HUES6 (cell line): ENCODE measurements around the gene ABTB2.

ENCODE experiments used
- H3K27ac ChIP-seq: 2 replicates; pipeline ENCODE4 v1.7.0; 2013; ENCODE audit warnings: low read depth, mild to moderate bottlenecking, low read length, inconsistent platforms
- H3K27me3 ChIP-seq: 2 replicates; pipeline ENCODE4 v1.6.1; 2013; ENCODE audit warnings: low read length; ENCODE audit not compliant: control insufficient read depth, insufficient read depth
- H3K36me3 ChIP-seq: 2 replicates; pipeline ENCODE4 v1.6.1; 2013; ENCODE audit warnings: low read length; ENCODE audit not compliant: control insufficient read depth, insufficient read depth
- H3K4me1 ChIP-seq: 2 replicates; pipeline ENCODE4 v1.6.1; 2013; ENCODE audit warnings: low read length; ENCODE audit not compliant: control insufficient read depth, insufficient read depth
- H3K4me3 ChIP-seq: 2 replicates; pipeline ENCODE4 v1.5.1; 2013; ENCODE audit warnings: low read depth, low read length
- H3K9ac ChIP-seq: one replicate; pipeline ENCODE4 v1.6.1; 2013; ENCODE audit warnings: mild to moderate bottlenecking, low read length
- H3K9me3 ChIP-seq: 2 replicates; pipeline ENCODE4 v1.6.1; 2013; ENCODE audit warnings: low read depth, low read length; ENCODE audit not compliant: control insufficient read depth, insufficient read depth

Gene ABTB2

GRCh38 chr11:34284811-34285481 lies 72.9 kb downstream of the ABTB2 start:
- no peak overlapping the region for H3K4me3 ChIP-seq
- no peak overlapping the region for H3K27ac ChIP-seq

GRCh38 chr11:34284156-34284555 lies 73.7 kb downstream of the ABTB2 start:
- Histone ChIP-seq H3K9ac (no peak overlapping the region), H3K4me3 (no peak overlapping the region), H3K27me3 (no peaks in the 10 kb centered on the region), H3K9me3 (no peaks in the 10 kb centered on the region), H3K27ac (no peak overlapping the region), H3K4me1 (peaks cover 8% of the 10 kb centered on the region; the same call in 1 of the 2 replicates), H3K36me3 (no peaks in the 10 kb centered on the region)

More at GRCh38 chr11:34284811-34285481, 72.9 kb downstream of the ABTB2 start:
- H3K36me3 ChIP-seq: no peaks in the 10 kb centered on the region
- peaks cover 8% of the 10 kb centered on the region; the same call in 1 of the 2 replicates for H3K4me1 ChIP-seq
- no peak overlapping the region for H3K9ac ChIP-seq
- no peaks in the 10 kb centered on the region for H3K27me3 ChIP-seq
- no peaks in the 10 kb centered on the region for H3K9me3 ChIP-seq

- H3K27me3 ChIP-seq: no peaks in the 10 kb centered on the region
- H3K9me3 ChIP-seq: no peaks in the 10 kb centered on the region
- H3K4me3 ChIP-seq: no peak overlapping the region
- H3K9ac ChIP-seq: no peak overlapping the region
- no peaks in the 10 kb centered on the region for H3K36me3 ChIP-seq
- no peaks in the 10 kb centered on the region for H3K4me1 ChIP-seq
- H3K27ac ChIP-seq: no peak overlapping the region
These were observed 76.6 kb downstream of the ABTB2 start for GRCh38 chr11:34280945-34281872.

GRCh38 chr11:34278693-34279297 lies 79.0 kb downstream of the ABTB2 start:
- Histone ChIP-seq H3K27ac (no peak overlapping the region), H3K27me3 (no peaks in the 10 kb centered on the region)

GRCh38 chr11:34278175-34278574 lies 79.6 kb downstream of the ABTB2 start:
- H3K4me1 ChIP-seq: no peaks in the 10 kb centered on the region
- no peak overlapping the region for H3K9ac ChIP-seq
- H3K4me3 ChIP-seq: no peak overlapping the region
- H3K9me3 ChIP-seq: no peaks in the 10 kb centered on the region
- no peak overlapping the region for H3K27ac ChIP-seq
- H3K27me3 ChIP-seq: no peaks in the 10 kb centered on the region
- no peaks in the 10 kb centered on the region for H3K36me3 ChIP-seq

More at GRCh38 chr11:34278693-34279297, 79.0 kb downstream of the ABTB2 start:
- H3K9ac ChIP-seq: no peak overlapping the region
- no peak overlapping the region for H3K4me3 ChIP-seq
- no peaks in the 10 kb centered on the region for H3K4me1 ChIP-seq
- H3K36me3 ChIP-seq: no peaks in the 10 kb centered on the region
- H3K9me3 ChIP-seq: no peaks in the 10 kb centered on the region

GRCh38 chr11:34277171-34277570 lies 80.6 kb downstream of the ABTB2 start:
- Histone ChIP-seq H3K36me3 (no peaks in the 10 kb centered on the region), H3K4me1 (no peaks in the 10 kb centered on the region), H3K27ac (no peak overlapping the region), H3K4me3 (no peak overlapping the region), H3K27me3 (no peaks in the 10 kb centered on the region), H3K9me3 (no peaks in the 10 kb centered on the region), H3K9ac (no peak overlapping the region)

GRCh38 chr11:34276352-34276864 lies 81.4 kb downstream of the ABTB2 start:
- no peak overlapping the region for H3K27ac ChIP-seq
- H3K4me3 ChIP-seq: no peak overlapping the region
- H3K36me3 ChIP-seq: no peaks in the 10 kb centered on the region
- H3K9me3 ChIP-seq: no peaks in the 10 kb centered on the region
- no peaks in the 10 kb centered on the region for H3K4me1 ChIP-seq
- no peaks in the 10 kb centered on the region for H3K27me3 ChIP-seq
- no peak overlapping the region for H3K9ac ChIP-seq

- Histone ChIP-seq H3K9ac (no peak overlapping the region), H3K27ac (no peak overlapping the region), H3K4me3 (no peak overlapping the region)
These were observed 82.3 kb downstream of the ABTB2 start for GRCh38 chr11:34275486-34275885.

GRCh38 chr11:34274712-34275398 lies 83.0 kb downstream of the ABTB2 start:
- H3K9ac ChIP-seq: no peak overlapping the region
- H3K9me3 ChIP-seq: no peaks in the 10 kb centered on the region

More at GRCh38 chr11:34275486-34275885, 82.3 kb downstream of the ABTB2 start:
- Histone ChIP-seq H3K36me3 (no peaks in the 10 kb centered on the region), H3K27me3 (no peaks in the 10 kb centered on the region), H3K9me3 (no peaks in the 10 kb centered on the region), H3K4me1 (peaks cover 4% of the 10 kb centered on the region; the same call in 1 of the 2 replicates)

GRCh38 chr11:34273099-34273498 lies 84.7 kb downstream of the ABTB2 start:
- Histone ChIP-seq H3K9ac (no peak overlapping the region), H3K27ac (no peak overlapping the region), H3K27me3 (no peaks in the 10 kb centered on the region), H3K4me1 (peaks cover 4% of the 10 kb centered on the region; the same call in 1 of the 2 replicates), H3K4me3 (no peak overlapping the region), H3K9me3 (no peaks in the 10 kb centered on the region), H3K36me3 (no peaks in the 10 kb centered on the region)

More at GRCh38 chr11:34274712-34275398, 83.0 kb downstream of the ABTB2 start:
- H3K27ac ChIP-seq: no peak overlapping the region
- H3K36me3 ChIP-seq: no peaks in the 10 kb centered on the region
- no peaks in the 10 kb centered on the region for H3K27me3 ChIP-seq
- H3K4me1 ChIP-seq: peaks cover 4% of the 10 kb centered on the region; the same call in 1 of the 2 replicates
- H3K4me3 ChIP-seq: no peak overlapping the region
